HUES48 (cell line): ENCODE measurements around the gene CDHR3.
A peak's percentile ranks its signal among the peaks of the same experiment; 100 is the strongest.

Experiments
- H3K27ac ChIP-seq: one replicate; pipeline ENCODE4 v1.7.0; 2013; ENCODE audit warnings: low read depth, low read length, inconsistent platforms
- H3K27me3 ChIP-seq: 2 replicates; pipeline ENCODE4 v1.6.1; 2013; ENCODE audit warnings: mild to moderate bottlenecking, low read length; ENCODE audit not compliant: control insufficient read depth, insufficient read depth
- H3K36me3 ChIP-seq: 2 replicates; pipeline ENCODE4 v1.6.1; 2013; ENCODE audit warnings: low read length; ENCODE audit not compliant: control insufficient read depth, insufficient read depth
- H3K4me1 ChIP-seq: 2 replicates; pipeline ENCODE4 v1.6.1; 2013; ENCODE audit warnings: mild to moderate bottlenecking, low read length; ENCODE audit not compliant: control insufficient read depth, insufficient read depth
- H3K4me3 ChIP-seq: 2 replicates; pipeline ENCODE4 v1.5.1; 2013; ENCODE audit warnings: mild to moderate bottlenecking, low read depth, low read length
- H3K9ac ChIP-seq: 2 replicates; pipeline ENCODE4 v1.6.1; 2013; ENCODE audit warnings: mild to moderate bottlenecking, low read depth, low read length, moderate library complexity
- H3K9me3 ChIP-seq: 2 replicates; pipeline ENCODE4 v1.6.1; 2013; ENCODE audit warnings: low read length; ENCODE audit not compliant: control insufficient read depth, insufficient read depth

CDHR3 gene

GRCh38 chr7:105963038-105963667, at the start of gene CDHR3:
Gene CDHR3, plus strand, starts transcription at chr7:105963264. Its CDS starts 55 bp downstream, at chr7:105963319.
- Histone ChIP-seq H3K9me3 (no peaks in the 10 kb centered on the region), H3K27ac (peak within 1 kb of the TSS; percentile 84), H3K4me1 (peaks cover 34% of the 10 kb centered on the region), H3K36me3 (no peaks in the 10 kb centered on the region), H3K27me3 (no peaks in the 10 kb centered on the region), H3K9ac (no peak within 1 kb of the TSS), H3K4me3 (no peak within 1 kb of the TSS)

DNA sequence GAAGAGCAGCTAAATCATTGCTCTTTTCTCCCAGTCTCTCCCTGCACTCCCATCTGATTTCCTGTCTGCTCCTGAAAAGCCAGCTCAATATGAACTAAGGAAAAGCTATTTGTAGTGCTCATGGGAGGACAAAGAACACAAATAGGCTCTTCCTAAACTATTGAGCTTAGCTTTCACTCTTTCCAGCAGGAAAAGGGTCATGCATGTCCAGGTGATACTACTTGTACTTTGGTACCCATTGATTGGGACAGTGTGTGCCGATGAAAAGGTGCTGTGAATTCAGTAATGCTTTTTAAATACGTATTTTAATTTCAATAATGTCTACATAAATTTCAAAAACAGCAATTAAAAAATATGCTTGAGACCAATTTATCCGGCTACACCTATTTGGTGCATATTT, 49.1 kb upstream of the CDHR3 start:
- H3K27me3 ChIP-seq, result no peaks in the 10 kb centered on the region
- H3K4me3 ChIP-seq, result no peak overlapping the region
- H3K27ac ChIP-seq, result no peak overlapping the region
- H3K36me3 ChIP-seq, result 0 out of 2 replicates have a peak, but pooled peaks cover 6% of the 10 kb centered on the region
- peaks cover 4% of the 10 kb centered on the region for H3K9me3 ChIP-seq
- H3K9ac ChIP-seq, result no peak overlapping the region
- H3K4me1 ChIP-seq, result no peaks in the 10 kb centered on the region

GRCh38 chr7:105916603-105917002, 46.5 kb upstream of the CDHR3 start:
- no peaks in the 10 kb centered on the region for H3K27me3 ChIP-seq
- no peaks in the 10 kb centered on the region for H3K9me3 ChIP-seq
- no peak overlapping the region for H3K9ac ChIP-seq
- no peaks in the 10 kb centered on the region for H3K36me3 ChIP-seq
- H3K4me1 ChIP-seq, result no peaks in the 10 kb centered on the region
- H3K27ac ChIP-seq, result no peak overlapping the region
- H3K4me3 ChIP-seq, result no peak overlapping the region

- Histone ChIP-seq H3K9me3 (no peaks in the 10 kb centered on the region; the same call in 1 of the 2 replicates), H3K4me1 (no peaks in the 10 kb centered on the region)
Observed at GRCh38 chr7:105917659-105918058, 45.4 kb upstream of the CDHR3 start.

GRCh38 chr7:105920766-105921165, 42.3 kb upstream of the CDHR3 start:
- no peaks in the 10 kb centered on the region for H3K36me3 ChIP-seq
- H3K27ac ChIP-seq, result no peak overlapping the region
- H3K9ac ChIP-seq, result no peak overlapping the region

More at GRCh38 chr7:105917659-105918058, 45.4 kb upstream of the CDHR3 start:
- H3K27me3 ChIP-seq, result no peaks in the 10 kb centered on the region
- H3K9ac ChIP-seq, result no peak overlapping the region
- H3K36me3 ChIP-seq, result no peaks in the 10 kb centered on the region
- no peak overlapping the region for H3K27ac ChIP-seq
- no peak overlapping the region for H3K4me3 ChIP-seq

DNA sequence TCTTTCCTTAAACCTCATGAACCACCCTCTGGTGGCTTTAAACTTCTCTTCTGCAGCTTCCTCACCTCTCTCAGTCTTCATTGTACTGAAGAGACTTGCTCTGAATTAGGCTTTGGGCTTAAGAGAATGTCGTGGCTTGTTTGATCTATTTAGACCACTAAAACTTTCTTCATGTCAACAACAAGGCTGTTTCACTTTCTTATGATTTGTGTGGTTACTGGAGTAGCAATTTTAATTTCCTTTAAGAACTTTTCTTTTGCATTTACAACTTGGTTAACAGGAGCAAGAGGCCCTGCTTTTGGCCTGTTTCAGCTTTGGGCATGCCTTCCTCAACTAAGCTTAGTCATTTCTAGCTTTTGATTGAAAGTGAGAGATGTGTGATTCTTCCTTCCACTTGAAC, 38.1 kb upstream of the CDHR3 start:
- Histone ChIP-seq H3K27ac (no peak overlapping the region), H3K9me3 (no peaks in the 10 kb centered on the region; the same call in 1 of the 2 replicates), H3K9ac (no peak overlapping the region), H3K27me3 (no peaks in the 10 kb centered on the region), H3K36me3 (no peaks in the 10 kb centered on the region), H3K4me1 (no peaks in the 10 kb centered on the region), H3K4me3 (no peak overlapping the region)

More at GRCh38 chr7:105920766-105921165, 42.3 kb upstream of the CDHR3 start:
- H3K4me3 ChIP-seq, result no peak overlapping the region
- no peaks in the 10 kb centered on the region for H3K4me1 ChIP-seq
- no peaks in the 10 kb centered on the region; the same call in 1 of the 2 replicates for H3K9me3 ChIP-seq
- no peaks in the 10 kb centered on the region for H3K27me3 ChIP-seq

GRCh38 chr7:105926131-105926530, 36.9 kb upstream of the CDHR3 start:
- Histone ChIP-seq H3K4me1 (no peaks in the 10 kb centered on the region), H3K36me3 (no peaks in the 10 kb centered on the region), H3K4me3 (no peak overlapping the region), H3K27ac (no peak overlapping the region), H3K9me3 (no peaks in the 10 kb centered on the region; the same call in 1 of the 2 replicates), H3K27me3 (no peaks in the 10 kb centered on the region), H3K9ac (no peak overlapping the region)

DNA sequence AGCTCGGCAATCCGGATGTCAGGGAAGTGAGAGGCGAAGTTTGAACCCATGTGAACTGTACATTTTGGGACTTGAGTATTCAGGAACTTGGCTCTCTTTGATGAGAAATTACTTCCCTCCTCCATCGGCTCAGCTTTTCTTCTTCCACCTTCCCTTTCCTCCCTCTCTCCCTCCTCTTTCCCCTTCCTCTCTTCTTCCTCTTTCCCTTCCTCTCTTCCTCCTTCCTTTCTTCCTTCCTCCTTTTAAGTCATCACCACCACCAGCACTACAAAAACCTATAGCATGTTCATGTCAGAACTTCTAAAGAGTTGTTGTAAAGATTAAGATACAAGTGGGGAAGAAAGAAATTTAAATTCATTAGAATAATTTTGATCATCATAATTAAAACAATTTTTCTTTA, 31.9 kb upstream of the CDHR3 start:
- Histone ChIP-seq H3K27ac (no peak overlapping the region), H3K9me3 (no peaks in the 10 kb centered on the region), H3K4me1 (peaks cover 11% of the 10 kb centered on the region; the same call in 1 of the 2 replicates)

DNA sequence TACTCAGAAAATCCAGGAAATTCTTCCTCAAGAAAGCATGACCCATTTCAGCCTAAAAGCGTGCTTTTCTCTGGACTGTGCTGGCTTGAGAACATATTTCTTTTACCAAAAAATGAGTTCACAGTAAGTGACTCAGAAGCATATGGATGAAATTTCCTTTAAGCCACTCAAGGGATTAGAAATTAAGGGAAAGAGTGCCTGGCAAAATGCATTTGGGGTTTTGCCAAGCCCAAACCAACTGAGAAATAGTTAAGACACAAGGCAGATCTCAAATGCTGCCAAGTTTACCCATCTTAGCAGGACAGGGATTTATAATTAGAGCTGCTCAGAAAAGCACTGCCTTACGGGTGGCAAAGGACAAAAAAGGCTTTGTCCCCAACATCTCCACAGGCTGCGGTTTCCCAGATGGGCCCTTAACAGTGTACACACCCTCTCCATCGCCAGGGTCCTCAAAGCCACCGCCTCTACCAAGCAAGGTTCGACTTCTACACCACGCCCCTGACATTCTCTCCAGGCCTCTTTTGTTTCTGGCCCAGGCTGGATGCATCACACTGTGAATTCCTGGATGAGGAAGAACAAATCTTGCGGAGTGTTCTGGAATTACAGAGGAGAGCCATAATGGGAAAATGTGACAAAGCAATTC, 30.1 kb upstream of the CDHR3 start:
- H3K36me3 ChIP-seq, result no peaks in the 10 kb centered on the region
- peaks cover 11% of the 10 kb centered on the region; the same call in 1 of the 2 replicates for H3K4me1 ChIP-seq
- H3K4me3 ChIP-seq, result no peak overlapping the region
- no peak overlapping the region for H3K27ac ChIP-seq
- no peak overlapping the region for H3K9ac ChIP-seq
- no peaks in the 10 kb centered on the region for H3K9me3 ChIP-seq
- no peaks in the 10 kb centered on the region for H3K27me3 ChIP-seq

More for the DNA sequence above, 31.9 kb upstream of the CDHR3 start:
- Histone ChIP-seq H3K36me3 (no peaks in the 10 kb centered on the region), H3K27me3 (no peaks in the 10 kb centered on the region), H3K4me3 (no peak overlapping the region), H3K9ac (no peak overlapping the region)

DNA sequence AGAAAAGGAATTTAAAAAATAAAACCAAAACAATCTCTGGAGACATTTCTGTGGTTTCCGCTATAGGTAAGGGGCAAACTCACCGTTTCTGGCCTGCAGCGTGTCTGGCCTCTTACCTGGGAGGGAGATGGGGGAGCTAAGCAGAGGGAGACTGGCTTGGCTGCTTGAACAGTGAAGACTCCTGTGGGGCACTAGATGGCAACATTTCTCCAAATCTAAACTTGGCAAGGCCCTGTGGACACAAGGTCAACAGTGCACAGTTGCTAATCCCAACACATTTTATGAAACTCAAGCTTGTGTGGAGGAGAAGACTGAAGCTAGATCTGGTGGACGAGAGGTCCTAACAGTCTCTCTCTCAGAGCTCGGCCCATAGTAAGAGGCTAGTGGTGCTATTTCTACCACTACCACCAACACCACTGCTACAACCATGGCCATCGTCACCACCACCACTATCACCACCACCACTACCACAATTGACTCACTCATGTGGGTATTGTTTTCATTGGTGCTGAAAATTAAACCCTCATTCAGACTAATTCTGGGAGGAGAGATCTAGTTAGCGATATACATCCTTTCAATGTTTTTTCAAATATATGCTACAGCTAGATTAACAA, 28.4 kb upstream of the CDHR3 start:
- Histone ChIP-seq H3K36me3 (no peaks in the 10 kb centered on the region), H3K4me3 (no peak overlapping the region), H3K9ac (no peak overlapping the region), H3K27ac (no peak overlapping the region), H3K27me3 (no peaks in the 10 kb centered on the region), H3K9me3 (no peaks in the 10 kb centered on the region), H3K4me1 (peaks cover 11% of the 10 kb centered on the region; the same call in 1 of the 2 replicates)

DNA sequence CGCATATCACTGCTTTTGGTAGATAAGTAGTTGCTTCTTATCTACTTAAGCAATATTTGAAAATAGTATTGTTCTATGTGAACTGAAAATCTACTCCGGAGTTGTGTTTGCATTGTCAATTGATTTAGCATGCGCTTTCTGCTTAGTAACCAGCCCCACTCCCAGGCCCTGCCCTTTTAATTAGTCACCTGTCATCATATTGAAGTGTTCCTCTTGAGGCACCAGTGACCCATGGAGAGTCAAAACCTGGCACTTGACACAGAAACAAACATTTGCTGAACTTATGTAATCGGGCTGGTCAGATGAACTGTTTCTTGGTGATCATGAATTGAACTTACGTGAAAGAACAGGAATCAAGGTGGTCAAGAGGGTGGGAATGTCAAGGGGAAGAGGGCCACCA, 27.8 kb upstream of the CDHR3 start:
- H3K36me3 ChIP-seq, result no peaks in the 10 kb centered on the region
- no peaks in the 10 kb centered on the region for H3K27me3 ChIP-seq
- no peaks in the 10 kb centered on the region for H3K9me3 ChIP-seq
- no peak overlapping the region for H3K9ac ChIP-seq
- no peak overlapping the region for H3K27ac ChIP-seq
- H3K4me1 ChIP-seq, result peaks cover 11% of the 10 kb centered on the region; the same call in 1 of the 2 replicates
- no peak overlapping the region for H3K4me3 ChIP-seq
